Uterus (tissue), 4 donors: ENCODE results near the gene MRPL28. TPM values are rescaled to one million over a fixed set of nuclear protein-coding genes. Genes with fewer than 3 reads are reported as not detected.
"Not testable (repeated sequence)": the region's sequence is repeated elsewhere in the genome, so short reads cannot be mapped to it uniquely, and the experiment has no call there.

ENCODE experiments used
- DNase-seq, 2 donors: peaks; one replicate each; pipeline ENCODE4 v3.0.0-alpha.2; 2019 to 2020
- H3K27ac ChIP-seq, 2 donors: fragments of 200-600 bp; sonication (generic); 1 replicate in 1 of 2; 2 replicates in 1 of 2; pipeline ENCODE4 v1.5.1; 2016 to 2018
- H3K27me3 ChIP-seq, 2 donors: fragments of 200-600 bp; sonication (generic); one replicate each; pipeline ENCODE4 v1.5.1; 2018 to 2019; ENCODE audit warnings: control low read depth in 1 of 2
- H3K36me3 ChIP-seq, 2 donors: fragments of 200-600 bp; sonication (generic); one replicate each; pipeline ENCODE4 v1.5.1; 2019; ENCODE audit warnings: control low read depth in 1 of 2
- H3K4me1 ChIP-seq, 2 donors: fragments of 200-600 bp; sonication (generic); one replicate each; pipeline ENCODE4 v1.5.1; 2018 to 2019; ENCODE audit warnings: control low read depth in 1 of 2
- H3K4me3 ChIP-seq, 2 donors: fragments of 200-600 bp; sonication (generic); 1 replicate in 1 of 2; 2 replicates in 1 of 2; pipeline ENCODE4 v1.5.1; 2018 to 2019; ENCODE audit warnings: mild to moderate bottlenecking in 1 of 2
- H3K9me3 ChIP-seq, 2 donors: fragments of 200-600 bp; sonication (generic); one replicate each; pipeline ENCODE4 v1.5.1; 2019; ENCODE audit warnings: control low read depth in 1 of 2
- CTCF ChIP-seq, 4 experiments: fragments of 200-600 bp in 2 of 4; fragments of 450-650 bp in 2 of 4; sonication (generic) in 2 of 4; IDR thresholded peaks; one replicate each; pipeline ENCODE4 v1.5.1; 2016 to 2019; ENCODE audit warnings: antibody characterized with exemption in 4 of 4, mild to moderate bottlenecking in 2 of 4, moderate library complexity in 1 of 4
- POLR2A ChIP-seq, 2 donors: fragments of 450-650 bp; IDR thresholded peaks; one replicate each; pipeline ENCODE4 v1.6.1; 2016; ENCODE audit warnings: antibody characterized with exemption in 2 of 2, mild to moderate bottlenecking in 1 of 2, moderate library complexity in 1 of 2
- intact Hi-C: fragments of 100-400 bp; cut with DNase I; formaldehyde crosslinking; loops from one replicate; pipeline ENCODE4 v1.15.1; 2023; ENCODE audit warnings: low total_unique reads
- total RNA-seq, 4 donors: library from RNA; depleted of rRNA in 3 of 4; stranded (reverse); fragments of >200 nt in 3 of 4; gene quantifications; one replicate each; pipeline versions ENCODE4 v1.1.0 to v1.2.4, GENCODE V29; 2014 to 2023
- donor health status: DM: yes; HTN: yes; CAD: no.

MRPL28 gene
- total RNA-seq, 4 donors from 2014 or later: 32.4 to 97.3 (median 50.1) TPM

- Histone ChIP-seq H3K9me3 (no peaks in the 10 kb centered on the region), H3K4me3 (no peak overlapping the region), H3K36me3 (no peaks in the 10 kb centered on the region), H3K27ac (no peak overlapping the region), H3K4me1 (no peaks in the 10 kb centered on the region), H3K27me3 (no peaks in the 10 kb centered on the region)
- intact Hi-C loops: loop anchor here (10.0 kb wide), 1 partner anchor 61 kb away; the partner anchor contains the start of genes ARHGDIG and PDIA2
- DNase-seq: no peak
- TF ChIP-seq CTCF (IDR thresholded peaks at IDR 0.05): no peak
- TF ChIP-seq POLR2A (IDR thresholded peaks at IDR 0.05): no peak
Measured at GRCh38 chr16:345772-346171, 24.6 kb downstream of the MRPL28 start.

- intact Hi-C loops: loop anchor here (10.0 kb wide), 1 partner anchor 58 kb away; the partner anchor contains the start of genes ARHGDIG and PDIA2
- no peaks in the 10 kb centered on the region for H3K27me3 ChIP-seq
- no peaks in the 10 kb centered on the region for H3K36me3 ChIP-seq
Measured at GRCh38 chr16:342455-343213, 27.7 kb downstream of the MRPL28 start.

GRCh38 chr16:341974-342336, 28.4 kb downstream of the MRPL28 start:
- H3K4me3 ChIP-seq, H3K9me3 ChIP-seq, H3K4me1 ChIP-seq, DNase-seq, H3K27ac ChIP-seq, H3K36me3 ChIP-seq, H3K27me3 ChIP-seq: not testable (repeated sequence)
- intact Hi-C loops: loop anchor here (10.0 kb wide), 1 partner anchor 57 kb away; the partner anchor contains the start of genes ARHGDIG and PDIA2

More at GRCh38 chr16:342455-343213, 27.7 kb downstream of the MRPL28 start:
- Histone ChIP-seq H3K9me3 (no peaks in the 10 kb centered on the region), H3K4me1 (no peaks in the 10 kb centered on the region), H3K4me3 (no peak overlapping the region), H3K27ac (no peak overlapping the region)
- TF ChIP-seq CTCF (IDR thresholded peaks at IDR 0.05) (no peak), POLR2A (IDR thresholded peaks at IDR 0.05) (no peak)
- DNase-seq: no peak

- not testable (repeated sequence) for H3K27ac ChIP-seq, H3K4me1 ChIP-seq, DNase-seq, H3K9me3 ChIP-seq, H3K4me3 ChIP-seq, H3K27me3 ChIP-seq, H3K36me3 ChIP-seq
- intact Hi-C loops: loop anchor here (10.0 kb wide), 1 partner anchor 57 kb away; the partner anchor contains the start of genes ARHGDIG and PDIA2
Measured at GRCh38 chr16:341095-341973, 29.0 kb downstream of the MRPL28 start.

- H3K36me3 ChIP-seq: no peaks in the 10 kb centered on the region
- TF ChIP-seq CTCF (IDR thresholded peaks at IDR 0.05): no peak
- no peak for TF ChIP-seq POLR2A (IDR thresholded peaks at IDR 0.05)
- no peaks in the 10 kb centered on the region for H3K4me1 ChIP-seq
- no peak for DNase-seq
- H3K9me3 ChIP-seq: no peaks in the 10 kb centered on the region
- H3K27ac ChIP-seq: no peak overlapping the region
- H3K4me3 ChIP-seq: no peak overlapping the region
- intact Hi-C loops: loop anchor here (10.0 kb wide), 1 partner anchor 56 kb away; the partner anchor contains the start of genes ARHGDIG and PDIA2
- no peaks in the 10 kb centered on the region for H3K27me3 ChIP-seq
Measured at GRCh38 chr16:340370-341091, 29.8 kb downstream of the MRPL28 start.
